MM.1S (cell line): Measurements from ENCODE around the gene SEL1L3.

ENCODE experiments used
- CTCF ChIP-seq: fragments of 300-600 bp; sonication (generic); IDR thresholded peaks from 2 replicates; pipeline ENCODE4 v1.5.1; 2016; ENCODE audit warnings: antibody characterized with exemption, low read length, mixed read lengths
- EZH2 ChIP-seq: fragments of 300-600 bp; sonication (generic); optimal IDR thresholded peaks from 2 replicates; pipeline ENCODE3; 2017; ENCODE audit warnings: low read depth, mild to moderate bottlenecking, antibody characterized with exemption, low read length, mixed read lengths
- EZH2phosphoT487 ChIP-seq: fragments of 300-600 bp; sonication (generic); IDR thresholded peaks from 2 replicates; pipeline ENCODE4 v1.6.1; 2018; ENCODE audit warnings: antibody characterized with exemption, low read length

DNA sequence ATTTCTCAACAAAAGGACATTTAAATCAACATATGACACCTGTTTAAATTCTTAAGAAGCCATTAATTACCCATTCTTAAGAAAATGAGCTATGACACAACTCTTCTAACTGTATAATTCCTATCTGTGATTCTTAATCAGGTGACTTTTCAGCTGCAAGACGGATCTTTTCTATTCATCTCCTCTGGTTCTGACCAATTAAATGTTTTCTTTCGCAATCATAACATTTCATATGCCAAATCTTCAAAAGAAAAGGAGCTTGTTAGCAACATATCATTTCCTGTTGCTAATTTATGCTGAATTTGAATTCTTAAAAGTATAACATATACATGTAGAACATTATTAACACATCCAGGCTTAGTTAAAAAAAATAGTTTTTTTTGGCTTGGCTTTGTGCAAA, 62.5 kb downstream of the SEL1L3 start:
- TF ChIP-seq CTCF (no peak), EZH2 (no peak), EZH2phosphoT487 (no peak)
